Keratinocyte (primary cell): ENCODE measurements around the gene CCL20. TPM values are rescaled to one million over a fixed set of nuclear protein-coding genes. Genes with fewer than 3 reads are reported as not detected.
"Not testable (repeated sequence)": the region's sequence is repeated elsewhere in the genome, so short reads cannot be mapped to it uniquely, and the experiment has no call there.

Experiments
- DNase-seq: peaks from one replicate; pipeline ENCODE4 v3.0.0-alpha.2; 2011; ENCODE audit warnings: low read depth, missing footprints, low spot score
- FAIRE-seq: peaks from 2 replicates; lab custom pipeline; 2011; peaks lifted over from hg19 to GRCh38; lab: Jason Lieb, UNC
- H2AFZ ChIP-seq: 2 replicates; pipeline ENCODE4 v1.6.0; 2012; ENCODE audit warnings: low read length, control low read depth, inconsistent platforms; ENCODE audit not compliant: control insufficient read depth
- H3K27ac ChIP-seq: 2 replicates; pipeline ENCODE4 v1.5.1; 2011; ENCODE audit warnings: low read length; ENCODE audit not compliant: control insufficient read depth, insufficient read depth
- H3K27me3 ChIP-seq: 3 replicates; pipeline ENCODE4 v1.6.0; 2011; ENCODE audit warnings: low read length; ENCODE audit not compliant: control insufficient read depth, insufficient read depth; ENCODE audit errors: extremely low read depth
- H3K36me3 ChIP-seq, 2 experiments: 2 replicates in 1 of 2; 3 replicates in 1 of 2; pipeline ENCODE4 v1.5.1; 2011; ENCODE audit warnings: low read length in 2 of 2, mild to moderate bottlenecking in 1 of 2; ENCODE audit not compliant: control insufficient read depth in 2 of 2, insufficient read depth in 2 of 2; ENCODE audit errors: extremely low read depth in 1 of 2
- H3K4me1 ChIP-seq: 3 replicates; pipeline ENCODE4 v1.5.1; 2011; ENCODE audit warnings: low read length; ENCODE audit not compliant: control insufficient read depth, insufficient read depth; ENCODE audit errors: extremely low read depth
- H3K4me2 ChIP-seq: 3 replicates; pipeline ENCODE4 v1.6.0; 2011; ENCODE audit warnings: low read depth, low read length; ENCODE audit not compliant: control insufficient read depth, insufficient read depth; ENCODE audit errors: extremely low read depth
- H3K4me3 ChIP-seq, 3 experiments: fragments of 200-600 bp in 1 of 3; sonication (generic) in 1 of 3; 2 replicates in 2 of 3; 3 replicates in 1 of 3; pipeline ENCODE4 v1.5.1; 2011 to 2016; ENCODE audit warnings: low read length in 3 of 3, mild to moderate bottlenecking in 3 of 3, control low read depth in 2 of 3, inconsistent platforms in 1 of 3, low read depth in 1 of 3, mixed read lengths in 1 of 3, mixed run types in 1 of 3, moderate library complexity in 1 of 3; ENCODE audit not compliant: control insufficient read depth in 2 of 3, insufficient read depth in 2 of 3; ENCODE audit errors: extremely low read depth in 1 of 3
- H3K79me2 ChIP-seq: 2 replicates; pipeline ENCODE4 v1.6.0; 2012; ENCODE audit warnings: low read length; ENCODE audit not compliant: control insufficient read depth, insufficient read depth
- H3K9ac ChIP-seq: 3 replicates; pipeline ENCODE4 v1.6.0; 2011; ENCODE audit warnings: low read length; ENCODE audit not compliant: control insufficient read depth, insufficient read depth; ENCODE audit errors: extremely low read depth
- H3K9me1 ChIP-seq: 3 replicates; pipeline ENCODE4 v1.6.0; 2011; ENCODE audit warnings: low read length; ENCODE audit not compliant: control insufficient read depth, insufficient read depth; ENCODE audit errors: extremely low read depth
- H3K9me3 ChIP-seq: 2 replicates; pipeline ENCODE4 v1.5.1; 2012; ENCODE audit warnings: low read depth, low read length; ENCODE audit not compliant: control insufficient read depth
- H4K20me1 ChIP-seq: 3 replicates; pipeline ENCODE4 v1.6.0; 2011; ENCODE audit warnings: low read length; ENCODE audit not compliant: control insufficient read depth, insufficient read depth; ENCODE audit errors: extremely low read depth
- CTCF ChIP-seq, 3 experiments: IDR thresholded peaks in 1 of 3; conservative IDR thresholded peaks in 1 of 3; optimal IDR thresholded peaks in 1 of 3; 2 replicates in 2 of 3; 3 replicates in 1 of 3; pipeline versions ENCODE3 to v1.5.1; 2011; ENCODE audit warnings: low read length in 3 of 3, mild to moderate bottlenecking in 3 of 3, moderate library complexity in 2 of 3, control low read depth in 1 of 3, inconsistent platforms in 1 of 3; ENCODE audit not compliant: insufficient read depth in 2 of 3; ENCODE audit errors: extremely low read depth in 1 of 3
- EZH2 ChIP-seq: IDR thresholded peaks from one replicate; pipeline ENCODE4 v1.6.1; 2012; ENCODE audit warnings: inconsistent platforms, mild to moderate bottlenecking, low read length, moderate library complexity
- dilution Hi-C: fragments of 300-500 bp; cut with MboI; formaldehyde crosslinking; loops from one replicate; pipeline ENCODE4 v1.7.0; 2020; ENCODE audit warnings: low sequenced_read_pairs; ENCODE audit not compliant: extremely low pct_ligation_motif_present
- polyA plus RNA-seq, 5 experiments: library from polyadenylated mRNA; depleted of rRNA in 3 of 5; stranded (reverse) in 3 of 5; stranded (forward) in 1 of 5; unstranded in 1 of 5; fragments of >200 nt; gene quantifications; 1 replicate in 1 of 5; 2 replicates in 3 of 5; 3 replicates in 1 of 5; pipeline versions ENCODE4 v1.2.1 to v1.2.3, GENCODE V29; 2011 to 2012; ENCODE audit warnings: missing spikeins in 2 of 5, low read depth in 1 of 5, low replicate concordance in 1 of 5

CCL20 gene
- polyA plus RNA-seq, 1 donor (not counting 4 experiments of a cell fraction or from before 2014, with no cell fraction given) = 5.2 TPM

- H3K9me1 ChIP-seq = no peaks in the 10 kb centered on the region
- TF ChIP-seq EZH2 (no peak), CTCF (optimal IDR thresholded peaks at IDR 0.05 in 1 of 3, IDR thresholded peaks at IDR 0.05 in 1 of 3, conservative IDR thresholded peaks at IDR 0.05 in 1 of 3; ENCODE audit: extremely low read depth in 1 of 3, insufficient read depth in 2 of 3, low read length in 3 of 3) (no peak)
- H3K79me2 ChIP-seq = no peaks in the 10 kb centered on the region
- no peaks in the 10 kb centered on the region for H3K27me3 ChIP-seq
- no peaks in the 10 kb centered on the region for H4K20me1 ChIP-seq
- H3K4me1 ChIP-seq = peaks cover 6% of the 10 kb centered on the region
- no peak overlapping the region for H3K9ac ChIP-seq
- no peak overlapping the region for H3K27ac ChIP-seq
- H3K4me2 ChIP-seq = peak overlapping the region; percentile 11
- no peaks in the 10 kb centered on the region for H3K36me3 ChIP-seq
- no peak overlapping the region for H3K4me3 ChIP-seq
- dilution Hi-C loops = no loop called here
- DNase-seq (no peak), FAIRE-seq (peak; percentile 9)
- H3K9me3 ChIP-seq = no peaks in the 10 kb centered on the region
- H2AFZ ChIP-seq = peak overlapping the region; percentile 12
Measured at GRCh38 chr2:227796045-227796711, 17.5 kb upstream of the CCL20 start.

GRCh38 chr2:227796768-227797167, 16.9 kb upstream of the CCL20 start:
- H3K79me2 ChIP-seq, DNase-seq, H3K9ac ChIP-seq, H3K4me3 ChIP-seq, H3K9me1 ChIP-seq, H3K27ac ChIP-seq, FAIRE-seq, H3K4me1 ChIP-seq, H3K27me3 ChIP-seq, dilution Hi-C loops, H3K9me3 ChIP-seq, H4K20me1 ChIP-seq, H3K36me3 ChIP-seq, H2AFZ ChIP-seq: not testable (repeated sequence)
- peak overlapping the region; percentile 11 for H3K4me2 ChIP-seq

GRCh38 chr2:227799202-227799601, 14.4 kb upstream of the CCL20 start:
- FAIRE-seq (peak; percentile 23), DNase-seq (no peak)
- Histone ChIP-seq H3K36me3 (no peaks in the 10 kb centered on the region), H3K9ac (no peak overlapping the region), H2AFZ (no peak overlapping the region), H3K27ac (no peak overlapping the region), H3K4me2 (no peak overlapping the region), H3K27me3 (no peaks in the 10 kb centered on the region), H3K4me3 (no peak overlapping the region), H3K9me3 (no peaks in the 10 kb centered on the region), H3K4me1 (peaks cover 6% of the 10 kb centered on the region), H4K20me1 (no peaks in the 10 kb centered on the region), H3K9me1 (no peaks in the 10 kb centered on the region), H3K79me2 (no peaks in the 10 kb centered on the region)
- dilution Hi-C loops = no loop called here
- no peak for TF ChIP-seq CTCF (optimal IDR thresholded peaks at IDR 0.05 in 1 of 3, IDR thresholded peaks at IDR 0.05 in 1 of 3, conservative IDR thresholded peaks at IDR 0.05 in 1 of 3; ENCODE audit: extremely low read depth in 1 of 3, insufficient read depth in 2 of 3, low read length in 3 of 3)
- TF ChIP-seq EZH2 = no peak
